SHP77 (cell line): ENCODE data around the gene EHD3.

ENCODE experiments used
- DNase-seq, 2 experiments: peaks; one replicate each; lab custom pipeline; 2025; lab: John Stamatoyannopoulos, UW

EHD3 gene

DNA sequence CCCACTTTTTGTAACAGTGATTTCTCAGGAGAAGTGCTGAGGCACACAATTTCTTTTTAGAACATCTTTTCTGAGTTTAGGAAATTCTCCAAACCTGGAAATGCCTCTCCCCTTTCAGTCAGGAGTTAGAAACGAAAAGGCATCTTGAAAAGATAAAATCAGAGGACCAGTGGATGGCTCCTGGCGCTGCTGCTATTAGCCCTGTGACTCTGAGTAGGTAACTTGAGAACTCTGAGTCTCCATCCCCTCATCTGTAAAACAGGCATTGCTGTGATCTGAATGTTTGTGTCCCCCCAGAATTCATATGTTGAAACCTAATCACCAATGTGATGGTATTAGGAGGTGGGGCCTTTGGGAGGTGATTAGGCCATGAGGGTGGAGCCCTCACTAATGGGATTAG lies 50.2 kb downstream of the EHD3 start:
- DNase-seq, result no peak

DNA sequence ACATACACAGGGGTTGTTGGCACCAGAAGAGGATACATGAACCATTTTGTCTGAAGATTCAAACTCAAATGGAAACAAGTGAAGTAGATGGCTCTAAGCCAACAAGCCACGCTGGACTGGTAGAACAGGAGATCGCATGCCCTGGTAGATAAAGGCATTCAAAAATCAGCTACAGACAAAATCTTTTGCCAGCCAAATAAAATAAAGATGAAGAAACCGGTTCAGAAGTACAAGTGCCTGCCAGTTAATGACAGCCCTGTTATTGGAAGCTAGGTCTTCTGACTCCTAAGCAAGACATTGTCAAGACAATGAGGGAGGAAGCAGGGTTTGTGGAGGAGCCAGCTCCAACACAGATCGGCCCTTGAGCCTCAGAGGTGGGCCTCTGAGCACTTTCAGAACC lies 52.3 kb downstream of the EHD3 start:
- no peak for DNase-seq

DNA sequence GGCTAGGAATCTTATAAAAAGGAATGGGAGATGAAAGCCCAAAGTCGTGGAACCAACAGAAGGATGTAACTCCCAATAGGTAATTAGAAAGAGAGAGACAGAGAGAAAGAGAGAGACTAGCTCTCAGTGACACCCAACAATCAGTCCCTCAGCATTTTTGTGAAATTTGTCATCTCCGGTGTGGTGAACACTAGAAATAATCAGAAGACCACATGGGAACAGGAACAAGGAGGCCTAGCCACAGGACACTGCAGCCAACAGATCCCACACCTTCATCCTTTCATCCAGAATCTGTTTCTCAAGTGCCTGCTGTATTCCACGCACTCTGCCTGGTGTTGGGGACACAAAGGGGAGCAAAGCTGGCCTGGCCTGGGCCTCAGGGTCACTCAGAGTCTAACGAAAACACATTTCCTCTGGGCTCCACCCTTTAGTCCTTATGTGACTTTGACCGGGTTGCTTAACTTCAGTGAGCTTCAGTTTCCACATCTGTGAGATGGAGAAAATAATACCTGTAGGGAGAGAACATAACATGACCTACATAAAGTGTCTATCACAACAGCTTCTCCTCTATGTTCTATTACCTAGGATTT lies 53.1 kb downstream of the EHD3 start:
- no peak for DNase-seq

DNA sequence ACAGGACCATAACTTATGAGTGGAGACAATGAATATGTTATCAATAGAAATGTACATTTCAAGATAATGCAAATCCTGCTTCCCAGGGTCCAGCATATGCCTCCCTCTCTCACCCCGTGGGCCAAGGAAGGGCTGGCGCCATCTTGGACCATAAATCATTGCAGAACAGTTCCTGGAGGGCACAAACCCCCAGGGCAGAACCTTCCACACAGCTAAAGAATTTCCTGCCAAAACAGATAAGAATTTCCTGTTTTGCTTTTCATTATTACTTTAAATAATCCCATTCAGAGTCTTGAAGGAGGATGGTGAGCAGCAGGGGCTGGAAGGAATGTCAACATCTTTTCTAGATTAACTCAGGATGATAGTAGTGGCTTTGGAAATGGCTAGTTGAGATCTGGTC lies 53.7 kb downstream of the EHD3 start:
- DNase-seq, result no peak

DNA sequence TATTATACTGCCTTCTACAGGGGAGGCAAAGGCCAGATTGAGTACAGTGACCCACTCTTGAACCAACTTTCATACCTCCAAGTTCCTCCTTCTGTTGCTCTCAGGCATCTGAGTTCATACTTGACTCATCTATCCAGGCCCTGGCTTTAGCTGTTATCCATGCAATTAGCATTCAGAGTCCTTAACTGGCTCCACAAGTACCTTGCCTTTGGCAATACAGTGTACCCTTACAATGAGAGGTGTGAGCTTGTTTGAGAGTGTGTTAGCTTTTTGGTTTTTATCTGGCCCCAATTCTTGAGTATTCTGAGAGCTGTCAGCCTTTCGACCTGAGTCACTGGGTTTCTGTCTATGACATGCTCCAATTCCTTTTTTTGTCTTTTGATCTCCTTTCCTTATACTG lies 60.2 kb downstream of the EHD3 start:
- no peak for DNase-seq

DNA sequence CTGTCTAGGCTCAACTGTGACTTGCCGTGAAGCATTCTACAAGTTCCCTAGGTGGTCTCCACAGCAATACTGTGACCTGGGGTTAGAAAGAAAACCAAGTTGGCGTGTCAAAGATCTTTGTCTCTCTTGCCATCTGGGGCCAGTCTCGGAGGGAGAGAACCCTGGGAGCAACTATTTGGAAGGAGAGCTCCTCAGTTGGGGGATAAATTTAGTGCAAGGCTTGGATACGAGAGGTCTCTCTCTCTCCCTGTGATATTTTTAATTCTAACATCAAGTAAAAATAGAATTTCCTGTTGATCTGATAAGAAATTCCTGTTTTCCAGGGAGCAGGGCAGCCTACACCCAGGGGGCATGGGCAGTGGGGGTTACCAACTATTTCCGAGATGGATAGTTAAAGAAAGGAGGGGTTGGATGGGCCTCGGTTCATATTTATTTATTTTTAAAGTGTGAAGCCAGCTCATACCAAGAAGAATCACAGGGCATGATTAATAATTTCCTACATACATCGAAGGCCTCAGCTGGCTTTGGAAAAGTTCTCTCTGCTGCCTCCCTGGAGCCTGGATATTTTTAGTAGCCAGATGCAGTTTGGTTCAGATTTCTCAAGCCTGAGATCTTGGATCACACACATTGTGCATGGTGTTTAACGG lies 62.8 kb downstream of the EHD3 start:
- DNase-seq, result no peak

DNA sequence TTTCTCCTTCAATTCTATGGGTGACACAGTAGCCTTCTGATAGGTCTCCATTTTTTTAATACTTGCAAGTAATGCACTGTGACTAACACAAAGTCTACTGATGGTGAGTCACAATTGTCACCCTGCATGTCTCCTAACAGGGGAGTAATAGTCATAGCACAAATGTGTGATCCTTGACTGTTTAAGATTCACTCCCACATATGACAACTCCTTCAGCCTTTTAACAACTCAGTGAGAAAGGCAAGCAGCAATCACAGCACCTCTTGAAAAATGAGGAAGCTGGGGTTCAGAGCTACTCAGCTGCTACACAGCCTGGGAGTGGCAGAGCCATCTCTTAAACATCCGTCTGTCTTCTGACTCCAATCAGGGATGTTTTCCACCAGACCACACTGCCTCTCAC lies 63.8 kb downstream of the EHD3 start:
- no peak for DNase-seq

DNA sequence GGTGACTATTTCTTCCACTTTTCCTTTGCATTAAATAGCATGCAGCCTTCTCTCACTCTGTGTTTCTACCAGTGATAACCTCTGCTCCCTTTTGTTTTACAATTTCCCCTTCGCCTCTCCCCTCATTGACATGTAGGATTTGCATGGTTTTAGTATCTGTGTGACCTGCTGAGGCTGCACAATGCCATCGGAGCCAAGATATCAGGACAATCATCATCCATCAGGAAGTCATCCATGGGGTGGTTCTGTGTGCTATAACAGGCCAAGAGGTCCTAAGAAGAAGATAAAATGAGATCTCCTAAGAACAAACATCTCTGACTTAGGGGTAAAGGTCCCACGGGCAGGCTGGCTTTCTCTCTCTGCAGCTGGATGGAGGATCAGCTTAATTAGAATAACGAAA lies 65.6 kb downstream of the EHD3 start:
- DNase-seq, result no peak

DNA sequence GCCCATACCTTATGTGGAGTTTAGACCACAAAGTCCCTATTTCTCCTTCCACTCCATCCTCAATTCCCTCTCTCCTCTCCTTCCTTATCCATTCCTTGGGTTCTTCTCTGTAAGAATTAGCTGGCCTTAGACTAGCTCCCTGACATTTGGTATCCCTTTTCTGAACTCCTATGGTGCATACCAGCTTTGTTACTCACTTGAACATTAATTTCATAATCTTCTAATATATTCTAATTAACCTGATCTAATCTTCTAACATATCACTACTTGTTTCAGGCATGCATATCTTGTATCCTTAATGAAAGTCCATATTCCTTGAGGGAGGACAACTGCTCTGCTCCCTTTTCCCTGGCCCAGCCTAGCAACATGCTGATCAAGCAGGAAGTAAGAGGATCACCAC lies 66.4 kb downstream of the EHD3 start:
- DNase-seq, result no peak

DNA sequence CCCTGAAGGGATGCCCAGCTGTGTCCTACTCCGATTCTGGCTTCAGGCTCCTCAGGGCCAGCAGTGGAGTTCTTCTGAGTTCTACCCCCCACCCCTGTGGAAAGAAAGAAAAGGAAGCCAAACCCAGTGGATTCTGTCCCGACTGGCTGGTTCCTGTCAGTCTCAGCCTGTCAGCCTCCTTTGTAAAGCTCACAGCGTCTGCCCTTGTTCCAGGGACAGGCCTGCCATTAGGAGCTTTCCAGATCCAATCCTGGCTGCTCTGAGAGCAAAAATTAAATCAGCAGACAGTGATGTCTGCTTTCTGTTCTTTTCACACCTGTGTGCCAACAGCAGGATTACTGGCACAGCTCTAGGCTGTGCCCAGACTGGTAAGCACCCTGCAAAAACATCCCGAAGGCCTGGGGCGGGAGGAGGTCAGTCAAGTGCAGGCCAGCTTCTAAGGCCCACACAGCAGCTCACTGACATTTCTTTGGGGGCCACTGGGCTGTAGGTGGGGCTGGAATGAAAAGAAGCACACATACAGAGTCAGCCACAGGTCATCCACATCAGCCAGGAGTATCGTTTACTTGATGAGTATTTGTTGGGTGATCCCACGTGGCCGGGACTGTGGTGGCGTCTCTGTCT lies 69.1 kb downstream of the EHD3 start:
- no peak for DNase-seq

DNA sequence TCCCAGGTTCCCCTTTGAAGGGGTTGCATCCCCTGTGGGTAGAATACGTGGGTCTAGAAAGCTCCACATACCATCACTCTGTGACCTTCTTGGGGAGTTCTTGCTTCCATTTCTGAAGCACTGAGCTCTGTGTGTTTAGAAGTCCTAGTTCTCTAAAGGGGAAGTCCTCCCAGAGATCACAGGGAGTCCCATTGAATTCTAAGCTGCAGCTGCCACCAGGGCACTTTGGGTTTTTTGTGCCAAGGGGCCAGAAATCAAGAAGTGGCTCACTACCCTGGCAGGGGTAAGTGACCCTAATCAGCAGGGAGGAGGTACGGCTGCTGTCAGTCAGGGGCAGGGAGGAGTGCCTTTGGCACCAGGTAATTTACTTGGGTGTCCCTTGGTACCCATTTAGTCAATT lies 70.9 kb downstream of the EHD3 start:
- DNase-seq, result no peak

DNA sequence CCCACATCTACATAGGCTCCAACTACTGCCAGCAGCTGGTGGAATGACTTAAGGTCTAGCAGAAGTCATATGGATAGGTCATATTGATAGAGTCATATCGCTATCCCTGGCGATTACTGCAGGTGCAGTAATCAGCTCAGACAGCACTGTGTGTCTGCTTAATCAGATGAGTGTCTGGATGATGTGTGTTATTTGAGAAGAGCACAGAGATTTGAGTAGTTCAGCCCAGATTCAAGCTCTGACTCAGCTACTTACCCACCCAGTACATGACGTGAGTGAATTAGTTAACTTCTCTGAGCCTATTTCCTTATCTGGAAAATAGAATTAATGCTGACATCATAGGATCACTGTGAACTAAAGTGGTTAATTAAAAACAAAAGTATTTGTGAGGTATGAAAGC lies 78.9 kb downstream of the EHD3 start:
- no peak for DNase-seq

DNA sequence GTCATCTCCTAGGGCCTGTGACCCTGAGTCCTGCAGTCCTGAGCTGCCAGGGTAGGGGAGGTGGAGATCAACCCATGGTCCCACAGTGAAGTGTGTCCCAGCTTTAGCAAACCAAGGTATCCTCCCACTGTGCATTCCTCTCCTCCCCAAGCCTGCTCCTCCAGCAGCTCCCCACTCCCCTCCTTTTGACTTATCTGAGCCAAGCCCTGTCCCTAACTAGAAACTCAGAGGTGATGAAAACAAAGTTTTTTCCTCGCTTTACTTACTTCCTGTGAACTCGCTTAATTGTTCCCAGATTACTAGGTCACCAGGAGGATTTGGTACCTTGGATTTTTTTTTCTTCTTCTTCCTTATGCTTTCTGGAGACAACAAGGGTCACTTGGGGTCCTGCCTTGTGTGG lies 80.8 kb downstream of the EHD3 start:
- DNase-seq, result no peak

DNA sequence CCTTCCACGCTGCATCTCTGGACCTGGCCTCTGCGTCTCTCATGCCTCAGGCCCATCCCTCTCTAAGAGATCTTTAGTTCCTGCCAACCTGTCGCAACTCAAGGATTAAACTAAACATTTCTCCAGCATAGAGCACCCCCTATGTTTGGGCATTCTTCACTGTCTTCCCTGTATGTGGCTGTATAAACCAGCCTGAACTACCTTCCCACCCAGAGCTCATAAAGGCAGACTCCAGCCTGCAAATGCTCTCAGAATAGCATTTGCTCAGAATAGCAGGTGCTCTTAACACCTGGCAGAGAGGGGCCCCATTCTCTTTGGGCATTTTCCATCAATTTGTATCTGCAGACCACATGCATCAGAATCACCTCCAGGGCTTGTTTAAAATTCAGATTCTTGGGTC lies 83.4 kb downstream of the EHD3 start:
- DNase-seq, result no peak

DNA sequence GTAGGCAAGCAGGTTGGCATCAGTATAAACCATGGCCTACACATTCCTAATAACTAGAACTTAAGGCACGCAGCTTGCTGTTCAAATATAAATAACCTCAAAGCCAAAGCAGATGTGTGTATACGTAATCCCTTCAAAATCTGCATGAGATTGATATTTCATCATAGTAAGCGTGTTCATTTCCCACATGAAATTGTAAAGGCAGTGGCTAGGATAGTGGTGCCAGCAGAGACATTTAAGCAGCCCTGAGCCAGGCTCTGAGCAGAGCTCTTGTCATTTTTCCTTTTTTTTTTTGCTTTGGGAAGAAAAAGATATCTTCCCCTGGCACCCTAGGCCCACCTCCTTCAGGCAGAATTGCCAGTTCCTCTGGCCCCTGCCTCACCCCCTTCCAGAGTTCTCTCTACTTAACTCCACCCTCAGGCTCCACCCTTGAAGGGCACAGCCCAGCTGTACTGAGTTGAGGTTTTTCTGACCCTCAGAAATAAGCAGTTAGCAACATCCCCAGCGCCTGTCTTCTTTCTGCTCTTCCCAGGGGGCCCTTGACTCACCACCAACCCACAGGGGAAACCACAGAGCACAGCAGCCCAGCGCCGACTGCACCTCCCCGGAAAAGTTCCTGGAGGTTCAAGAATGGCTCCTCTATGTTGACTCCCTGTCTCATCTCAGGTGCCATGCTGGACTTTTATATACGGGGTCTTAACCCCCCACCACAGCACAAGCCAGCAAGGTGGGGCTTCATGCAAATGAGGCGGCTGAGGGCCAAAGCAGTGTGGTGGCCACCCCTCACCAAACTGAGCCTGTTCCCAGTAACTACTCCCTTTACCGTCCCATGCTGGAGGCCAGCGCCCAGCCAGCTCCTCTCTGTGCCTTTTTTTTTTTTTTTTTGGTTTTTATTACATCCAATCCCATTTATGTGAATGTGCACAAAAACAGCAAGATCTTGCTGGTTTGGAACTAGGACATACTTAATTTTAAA lies 84.7 kb downstream of the EHD3 start:
- DNase-seq, result no peak
